Ovary (tissue), 3 donors: ENCODE results near the gene ADIRF.

Experiments used
- CTCF ChIP-seq, 3 donors: fragments of 450-650 bp in 2 of 3; fragments of 200-600 bp in 1 of 3; IDR thresholded peaks; one replicate each; pipeline versions ENCODE4 v1.5.1 to v1.8.0; 2016 to 2022; ENCODE audit warnings: antibody characterized with exemption in 3 of 3, mild to moderate bottlenecking in 1 of 3
- POLR2A ChIP-seq: fragments of 450-650 bp; IDR thresholded peaks from one replicate; pipeline ENCODE4 v1.6.1; 2017; ENCODE audit warnings: antibody characterized with exemption, mild to moderate bottlenecking, moderate library complexity
- donor health status: DM: no; HTN: no; CAD: no.

- TF ChIP-seq POLR2A: no peak
- TF ChIP-seq CTCF (IDR thresholded peaks at IDR 0.05): no peak
Measured at GRCh38 chr10:86953747-86954680, 14.3 kb upstream of the ADIRF start.
